AG10803 (cell line): ENCODE data around the gene OSBPL5.

Experiments used
- DNase-seq: peaks from one replicate; pipeline ENCODE4 v3.0.0; 2010; ENCODE audit warnings: low read depth
- H3K4me3 ChIP-seq: 2 replicates; pipeline ENCODE4 v1.5.1; 2011; ENCODE audit warnings: mild to moderate bottlenecking, low read length, control low read depth
- TF ChIP-seq, protein P1 (sequence below): conservative IDR thresholded peaks from 2 replicates; pipeline ENCODE4 v1.5.1; 2011; ENCODE audit warnings: mild to moderate bottlenecking, low read length, control low read depth, inconsistent platforms

OSBPL5 gene

DNA sequence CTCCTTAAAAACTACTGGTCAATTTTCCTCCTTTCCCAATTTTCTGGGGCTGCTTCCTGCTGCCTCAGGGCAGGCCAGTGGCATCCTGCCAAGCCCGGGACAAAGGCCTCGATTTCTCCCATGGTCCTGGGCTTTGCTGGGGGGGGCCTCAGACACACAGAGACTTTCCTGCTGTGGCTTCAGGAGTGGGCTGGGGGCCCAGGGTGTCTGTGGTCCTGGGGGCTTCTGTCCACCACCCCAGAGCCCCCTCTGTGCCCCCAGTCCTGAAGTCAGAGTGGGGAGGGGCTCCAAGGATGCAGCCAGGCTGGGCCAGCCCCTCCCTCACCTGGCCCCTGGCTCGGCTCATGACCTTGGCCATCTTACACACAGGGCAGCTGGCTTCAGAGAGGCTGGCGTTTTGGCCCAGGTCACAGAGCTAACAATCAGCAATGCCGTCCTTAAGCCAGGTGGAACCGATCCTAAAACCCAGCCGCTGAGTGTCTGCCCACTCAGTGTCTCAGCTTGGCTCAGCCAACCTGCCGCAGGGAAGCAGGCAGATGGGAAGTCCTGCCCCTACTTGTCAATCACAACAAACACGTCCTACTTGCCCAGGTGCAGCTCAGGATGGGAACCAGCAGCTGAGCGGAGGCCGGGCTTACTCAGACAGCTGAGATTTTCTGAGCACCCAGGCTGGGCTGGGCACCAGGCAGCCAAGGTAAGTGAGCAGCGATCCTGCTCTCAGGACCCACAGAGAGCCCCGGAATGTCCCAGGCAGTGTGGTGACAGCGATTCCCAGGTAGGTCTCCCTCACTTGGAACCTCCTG lies 34.6 kb downstream of the OSBPL5 start:
- DNase-seq = no peak
- no peak overlapping the region for H3K4me3 ChIP-seq
- TF ChIP-seq, protein P1, sequence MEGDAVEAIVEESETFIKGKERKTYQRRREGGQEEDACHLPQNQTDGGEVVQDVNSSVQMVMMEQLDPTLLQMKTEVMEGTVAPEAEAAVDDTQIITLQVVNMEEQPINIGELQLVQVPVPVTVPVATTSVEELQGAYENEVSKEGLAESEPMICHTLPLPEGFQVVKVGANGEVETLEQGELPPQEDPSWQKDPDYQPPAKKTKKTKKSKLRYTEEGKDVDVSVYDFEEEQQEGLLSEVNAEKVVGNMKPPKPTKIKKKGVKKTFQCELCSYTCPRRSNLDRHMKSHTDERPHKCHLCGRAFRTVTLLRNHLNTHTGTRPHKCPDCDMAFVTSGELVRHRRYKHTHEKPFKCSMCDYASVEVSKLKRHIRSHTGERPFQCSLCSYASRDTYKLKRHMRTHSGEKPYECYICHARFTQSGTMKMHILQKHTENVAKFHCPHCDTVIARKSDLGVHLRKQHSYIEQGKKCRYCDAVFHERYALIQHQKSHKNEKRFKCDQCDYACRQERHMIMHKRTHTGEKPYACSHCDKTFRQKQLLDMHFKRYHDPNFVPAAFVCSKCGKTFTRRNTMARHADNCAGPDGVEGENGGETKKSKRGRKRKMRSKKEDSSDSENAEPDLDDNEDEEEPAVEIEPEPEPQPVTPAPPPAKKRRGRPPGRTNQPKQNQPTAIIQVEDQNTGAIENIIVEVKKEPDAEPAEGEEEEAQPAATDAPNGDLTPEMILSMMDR = no peak

DNA sequence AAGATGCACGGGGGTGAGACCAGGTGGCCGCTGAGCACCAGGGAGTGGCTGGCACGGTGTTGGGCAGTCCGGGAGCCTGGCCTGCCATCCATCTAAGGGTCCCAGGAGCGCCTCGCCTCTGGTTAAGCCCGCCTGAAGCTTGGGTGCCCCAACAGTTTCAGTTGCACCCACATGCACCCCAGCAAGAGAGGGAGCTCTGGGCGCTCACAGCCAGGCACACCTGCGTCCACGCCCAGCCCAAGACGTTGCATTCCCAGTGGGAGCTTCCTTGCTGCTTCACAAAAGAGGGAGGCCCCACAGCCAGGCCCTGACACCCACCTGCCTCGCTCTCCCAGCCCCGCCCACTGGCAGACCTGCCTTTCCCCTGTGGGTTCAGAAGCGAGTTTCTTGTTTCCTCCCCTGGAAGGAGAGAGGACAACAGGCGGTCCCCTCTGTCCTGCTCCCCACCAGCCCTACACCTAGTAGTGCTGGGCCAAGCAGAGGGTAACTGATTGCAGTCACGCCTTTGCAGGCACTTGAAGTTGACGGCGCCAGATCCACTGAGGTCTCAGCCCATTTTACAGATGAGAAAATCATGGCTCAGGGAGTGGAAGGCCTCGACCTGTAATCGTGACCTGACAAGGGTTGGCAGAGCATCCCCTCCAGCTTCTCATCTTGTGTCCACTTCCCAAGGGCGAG lies 35.4 kb downstream of the OSBPL5 start:
- no peak for DNase-seq
- no peak overlapping the region for H3K4me3 ChIP-seq
- TF ChIP-seq, protein P1 = no peak

DNA sequence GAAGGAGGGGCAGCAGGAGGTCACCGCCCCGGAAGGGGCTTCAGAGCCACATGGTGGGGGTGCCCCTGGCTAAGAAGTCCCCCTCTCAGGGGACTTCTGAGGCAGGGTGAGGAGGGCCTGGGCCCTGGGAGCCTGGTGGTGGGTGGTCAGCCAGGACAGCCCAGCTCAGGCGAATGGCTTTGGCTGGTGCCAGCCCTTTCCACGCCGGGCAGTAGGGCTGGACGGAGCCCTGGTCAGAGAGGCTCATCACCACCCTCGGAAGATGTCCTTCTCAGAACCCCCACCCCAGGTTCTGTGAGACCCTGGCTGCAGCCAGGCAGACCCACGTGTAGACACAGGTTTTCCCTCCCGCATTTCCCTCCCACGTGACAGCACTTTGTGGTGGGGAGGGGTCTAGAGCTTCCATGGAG lies 35.9 kb downstream of the OSBPL5 start:
- TF ChIP-seq, protein P1 = no peak
- H3K4me3 ChIP-seq = no peak overlapping the region
- DNase-seq = no peak

DNA sequence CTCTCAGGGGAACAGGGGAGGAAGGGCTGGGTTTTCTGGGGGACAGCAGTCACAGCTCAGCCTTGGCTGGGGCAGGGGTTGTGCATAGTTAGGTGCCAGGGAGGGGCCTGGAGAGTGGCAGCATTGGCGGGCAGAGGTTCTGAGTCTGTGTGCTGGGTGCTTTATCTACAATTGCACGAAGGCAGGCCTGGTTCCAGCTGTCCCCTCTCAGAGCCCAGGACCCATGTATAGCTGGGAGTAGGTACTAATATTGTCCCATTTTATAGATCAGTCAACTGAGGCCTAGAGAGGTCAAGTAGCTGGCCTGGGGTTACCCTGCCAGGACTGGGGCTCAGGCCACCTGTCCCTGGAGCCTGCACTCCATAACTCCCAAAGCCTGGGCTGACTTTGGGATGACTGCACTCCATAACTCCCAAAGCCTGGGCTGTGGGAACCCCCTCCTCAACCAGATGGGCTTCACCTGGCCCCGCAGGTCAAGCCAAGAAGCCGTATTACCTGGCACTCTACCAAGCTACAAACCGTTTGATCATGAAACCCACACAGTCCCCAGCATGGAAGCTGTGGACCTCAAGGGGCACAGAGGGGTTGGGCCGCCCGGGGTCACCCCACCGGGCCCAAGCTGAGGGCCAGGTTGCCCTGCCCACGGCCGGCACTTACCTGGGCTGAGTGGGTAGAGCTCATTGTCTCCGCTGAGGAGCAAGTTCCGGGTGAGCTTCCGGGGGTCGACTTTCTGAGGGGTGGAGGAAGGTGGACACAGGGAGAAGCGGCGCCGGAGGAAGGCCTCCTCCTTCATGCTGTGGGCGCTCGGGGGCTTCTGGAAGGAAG lies 36.5 kb downstream of the OSBPL5 start:
- no peak overlapping the region for H3K4me3 ChIP-seq
- TF ChIP-seq, protein P1 = no peak
- no peak for DNase-seq

GRCh38 chr11:3127706-3128355 lies 37.3 kb downstream of the OSBPL5 start:
- DNase-seq = no peak
- TF ChIP-seq, protein P1 = no peak
- H3K4me3 ChIP-seq = no peak overlapping the region

GRCh38 chr11:3126901-3127691 lies 38.0 kb downstream of the OSBPL5 start:
- no peak overlapping the region for H3K4me3 ChIP-seq
- DNase-seq = no peak
- TF ChIP-seq, protein P1 = no peak
